ENCODE measurements around the gene IGF2. TPM values are rescaled to one million over a fixed set of nuclear protein-coding genes. Genes with fewer than 3 reads are reported as not detected.
"Not testable (repeated sequence)": the region's sequence is repeated elsewhere in the genome, so short reads cannot be mapped to it uniquely, and the experiment has no call there.

Gene IGF2
- polyA plus RNA-seq (ENCODE audit: insufficient read length in 3 of 3): 1,000 to 10,000 TPM in 1 of 3 donors, 100 to 1,000 TPM in 2; 714 to 1,039 (median 964) TPM
- long read RNA-seq, donor 1, full-length matches to known transcripts: 96 of 103 reads
- long read RNA-seq, donor 1, partial matches to known transcripts: 7 of 103 reads
- long read RNA-seq, donor 1, other reads (novel, unspliced or antisense): 0 of 103 reads
- long read RNA-seq, donor 2, full-length matches to known transcripts: 111 of 133 reads
- long read RNA-seq, donor 2, partial matches to known transcripts: 22 of 133 reads
- long read RNA-seq, donor 2, other reads (novel, unspliced or antisense): 0 of 133 reads
- long read RNA-seq, donor 3, full-length matches to known transcripts: 240 of 379 reads
- long read RNA-seq, donor 3, partial matches to known transcripts: 129 of 379 reads
- long read RNA-seq, donor 3, other reads (novel, unspliced or antisense): 10 of 379 reads
- long read RNA-seq, donor 4, full-length matches to known transcripts: 142 of 164 reads
- long read RNA-seq, donor 4, partial matches to known transcripts: 17 of 164 reads
- long read RNA-seq, donor 4, other reads (novel, unspliced or antisense): 5 of 164 reads
- long read RNA-seq, donor 5: 0 reads
- long read RNA-seq, donor 6, full-length matches to known transcripts: 231 of 355 reads
- long read RNA-seq, donor 6, partial matches to known transcripts: 117 of 355 reads
- long read RNA-seq, donor 6, other reads (novel, unspliced or antisense): 7 of 355 reads
- long read RNA-seq, donor 7, full-length matches to known transcripts: 122 of 136 reads
- long read RNA-seq, donor 7, partial matches to known transcripts: 14 of 136 reads
- long read RNA-seq, donor 7, other reads (novel, unspliced or antisense): 0 of 136 reads
- long read RNA-seq, donor 8, full-length matches to known transcripts: 185 of 209 reads
- long read RNA-seq, donor 8, partial matches to known transcripts: 18 of 209 reads
- long read RNA-seq, donor 8, other reads (novel, unspliced or antisense): 6 of 209 reads
- long read RNA-seq, donor 9, full-length matches to known transcripts: 130 of 148 reads
- long read RNA-seq, donor 9, partial matches to known transcripts: 13 of 148 reads
- long read RNA-seq, donor 9, other reads (novel, unspliced or antisense): 5 of 148 reads
- long read RNA-seq, donor 10, full-length matches to known transcripts: 85 of 199 reads
- long read RNA-seq, donor 10, partial matches to known transcripts: 114 of 199 reads
- long read RNA-seq, donor 10, other reads (novel, unspliced or antisense): 0 of 199 reads
- long read RNA-seq, donor 11, full-length matches to known transcripts: 153 of 167 reads
- long read RNA-seq, donor 11, partial matches to known transcripts: 14 of 167 reads
- long read RNA-seq, donor 11, other reads (novel, unspliced or antisense): 0 of 167 reads
- long read RNA-seq, donor 12, full-length matches to known transcripts: 25 of 35 reads
- long read RNA-seq, donor 12, partial matches to known transcripts: 10 of 35 reads
- long read RNA-seq, donor 12, other reads (novel, unspliced or antisense): 0 of 35 reads
- long read RNA-seq, donor 13: 0 reads
- long read RNA-seq, donor 14, full-length matches to known transcripts: 80 of 80 reads
- long read RNA-seq, donor 14, partial matches to known transcripts: 0 of 80 reads
- long read RNA-seq, donor 14, other reads (novel, unspliced or antisense): 0 of 80 reads
- long read RNA-seq, donor 15, full-length matches to known transcripts: 118 of 118 reads
- long read RNA-seq, donor 15, partial matches to known transcripts: 0 of 118 reads
- long read RNA-seq, donor 15, other reads (novel, unspliced or antisense): 0 of 118 reads
- long read RNA-seq, donor 16, full-length matches to known transcripts: 561 of 656 reads
- long read RNA-seq, donor 16, partial matches to known transcripts: 52 of 656 reads
- long read RNA-seq, donor 16, other reads (novel, unspliced or antisense): 43 of 656 reads

- DNase-seq (ENCODE audit: extremely low read depth in 1 of 11, low read depth in 9 of 11, low spot score in 4 of 11): peak in 1 of 11 donors; percentile 63
These were observed at the start of gene IGF2 for GRCh38 chr11:2139123-2139521. Gene IGF2 (minus strand): TSS chr11:2139389. CDS start chr11:2135523, 3,866 bp downstream.

GRCh38 chr11:2188745-2189144 is 49.6 kb upstream of the IGF2 start:
- no peak for DNase-seq (ENCODE audit: extremely low read depth in 1 of 11, low read depth in 9 of 11, low spot score in 4 of 11)

GRCh38 chr11:2187280-2187707 is 48.1 kb upstream of the IGF2 start:
- no peak for DNase-seq (ENCODE audit: extremely low read depth in 1 of 11, low read depth in 9 of 11, low spot score in 4 of 11)

- DNase-seq (ENCODE audit: extremely low read depth in 1 of 11, low read depth in 9 of 11, low spot score in 4 of 11): peak in 2 of 11 donors; percentile 32 to 43
These were observed 47.6 kb upstream of the IGF2 start for GRCh38 chr11:2186669-2187279.

GRCh38 chr11:2185324-2186085 is 46.3 kb upstream of the IGF2 start:
- no peak for DNase-seq (ENCODE audit: extremely low read depth in 1 of 11, low read depth in 9 of 11, low spot score in 4 of 11)

- DNase-seq (ENCODE audit: extremely low read depth in 1 of 11, low read depth in 9 of 11, low spot score in 4 of 11): no peak
These were observed 43.7 kb upstream of the IGF2 start for GRCh38 chr11:2182692-2183474.

- no peak for DNase-seq (ENCODE audit: extremely low read depth in 1 of 11, low read depth in 9 of 11, low spot score in 4 of 11)
These were observed 42.9 kb upstream of the IGF2 start for GRCh38 chr11:2182075-2182474.

GRCh38 chr11:2180789-2181370 is 41.7 kb upstream of the IGF2 start:
- DNase-seq (ENCODE audit: extremely low read depth in 1 of 11, low read depth in 9 of 11, low spot score in 4 of 11): no peak

- DNase-seq (ENCODE audit: extremely low read depth in 1 of 11, low read depth in 9 of 11, low spot score in 4 of 11): no peak
These were observed 41.2 kb upstream of the IGF2 start for GRCh38 chr11:2180347-2180746.

GRCh38 chr11:2179516-2179915 is 40.3 kb upstream of the IGF2 start:
- no peak for DNase-seq (ENCODE audit: extremely low read depth in 1 of 11, low read depth in 9 of 11, low spot score in 4 of 11)

- DNase-seq (ENCODE audit: extremely low read depth in 1 of 11, low read depth in 9 of 11, low spot score in 4 of 11): peak in 1 of 11 donors; percentile 54
These were observed 39.8 kb upstream of the IGF2 start for GRCh38 chr11:2178906-2179494.

- DNase-seq (ENCODE audit: extremely low read depth in 1 of 11, low read depth in 9 of 11, low spot score in 4 of 11): not testable (repeated sequence)
These were observed 39.0 kb upstream of the IGF2 start for GRCh38 chr11:2178055-2178773.

GRCh38 chr11:2177076-2177475 is 37.9 kb upstream of the IGF2 start:
- no peak for DNase-seq (ENCODE audit: extremely low read depth in 1 of 11, low read depth in 9 of 11, low spot score in 4 of 11)

- no peak for DNase-seq (ENCODE audit: extremely low read depth in 1 of 11, low read depth in 9 of 11, low spot score in 4 of 11)
These were observed 37.3 kb upstream of the IGF2 start for GRCh38 chr11:2176389-2176900.
